C4-2B (cell line): ENCODE measurements around the gene HACD2.

ENCODE experiments used
- ZFX ChIP-seq: fragments of 450-650 bp; IDR thresholded peaks from 2 replicates; pipeline ENCODE4 v1.6.1; 2017
- TF ChIP-seq, protein P1 (sequence below): fragments of 450-650 bp; conservative IDR thresholded peaks from 2 replicates; pipeline ENCODE4 v1.5.1; 2017; ENCODE audit warnings: mild to moderate bottlenecking

GRCh38 chr3:123505820-123506219 lies 79.0 kb downstream of the HACD2 start:
- TF ChIP-seq, protein P1, sequence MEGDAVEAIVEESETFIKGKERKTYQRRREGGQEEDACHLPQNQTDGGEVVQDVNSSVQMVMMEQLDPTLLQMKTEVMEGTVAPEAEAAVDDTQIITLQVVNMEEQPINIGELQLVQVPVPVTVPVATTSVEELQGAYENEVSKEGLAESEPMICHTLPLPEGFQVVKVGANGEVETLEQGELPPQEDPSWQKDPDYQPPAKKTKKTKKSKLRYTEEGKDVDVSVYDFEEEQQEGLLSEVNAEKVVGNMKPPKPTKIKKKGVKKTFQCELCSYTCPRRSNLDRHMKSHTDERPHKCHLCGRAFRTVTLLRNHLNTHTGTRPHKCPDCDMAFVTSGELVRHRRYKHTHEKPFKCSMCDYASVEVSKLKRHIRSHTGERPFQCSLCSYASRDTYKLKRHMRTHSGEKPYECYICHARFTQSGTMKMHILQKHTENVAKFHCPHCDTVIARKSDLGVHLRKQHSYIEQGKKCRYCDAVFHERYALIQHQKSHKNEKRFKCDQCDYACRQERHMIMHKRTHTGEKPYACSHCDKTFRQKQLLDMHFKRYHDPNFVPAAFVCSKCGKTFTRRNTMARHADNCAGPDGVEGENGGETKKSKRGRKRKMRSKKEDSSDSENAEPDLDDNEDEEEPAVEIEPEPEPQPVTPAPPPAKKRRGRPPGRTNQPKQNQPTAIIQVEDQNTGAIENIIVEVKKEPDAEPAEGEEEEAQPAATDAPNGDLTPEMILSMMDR, result no peak
- no peak for TF ChIP-seq ZFX
